A549 treated with AZD9567 at 1 μM for 4 hours (cell line): ENCODE results near the gene GABRA6. TPM values are rescaled to one million over a fixed set of nuclear protein-coding genes. Genes with fewer than 3 reads are reported as not detected.

Source experiments
- total RNA-seq: library from RNA; stranded (reverse); fragments of 200-300 nt; extraction: Qiagen RNA extraction; gene quantifications from 5 replicates; pipeline ENCODE4 v1.2.3, GENCODE V29; 2022; ENCODE audit not compliant: insufficient read depth

GABRA6 gene
- total RNA-seq = not detected in 5 replicates

DNA sequence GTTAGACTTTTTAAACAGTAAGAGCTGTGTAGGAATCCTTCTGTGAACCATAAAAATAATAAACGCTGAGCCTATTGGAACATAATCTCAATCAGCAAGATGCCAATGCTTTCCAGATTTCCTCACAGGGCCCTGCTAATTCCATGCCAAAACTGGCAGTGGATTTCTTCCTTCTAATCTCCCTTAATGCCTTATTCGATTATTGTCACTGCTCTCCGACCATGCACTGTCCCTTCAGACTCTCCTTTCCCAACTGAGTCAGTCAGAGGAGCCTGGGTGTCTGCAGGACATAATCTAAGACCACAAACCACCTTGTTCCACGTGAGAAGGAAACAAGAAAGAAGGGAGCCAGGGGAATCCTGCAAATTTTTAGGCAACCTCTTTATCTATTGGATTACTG, at the start of gene GABRA6:
TSS of gene GABRA6 (plus strand) at position 261 of the 400 bp plus-strand sequence. CDS start 269 bp downstream, outside the sequence.

Other genes starting within 250 kb of the GABRA6 start
- not detected in 5 replicates for gene GABRB2, start 139.0 kb upstream of the GABRA6 start, total RNA-seq
- not detected in 5 replicates for gene GABRA1, start 162.4 kb downstream of the GABRA6 start, total RNA-seq